BLaER1 treated with 17β-estradiol and CSF1 and Interleukin-3, amounts not matched to agents 10 nM and 100 nM (cell line): ENCODE measurements around the gene KBTBD12.
A peak's percentile ranks its signal among the peaks of the same experiment; 100 is the strongest.

Experiments
- H3K27ac ChIP-seq, 11 experiments: shearing (Covaris generic); formaldehyde crosslinking; 2 replicates each; pipeline ENCODE4 v1.8.1; 2022
- H3K27me3 ChIP-seq, 11 experiments: shearing (Covaris generic); formaldehyde crosslinking; 2 replicates each; pipeline ENCODE4 v1.8.1; 2022
- H3K36me3 ChIP-seq, 11 experiments: shearing (Covaris generic); formaldehyde crosslinking; 2 replicates each; pipeline ENCODE4 v1.8.1; 2022
- H3K4me1 ChIP-seq, 10 experiments: shearing (Covaris generic); formaldehyde crosslinking; 2 replicates each; pipeline ENCODE4 v1.8.1; 2022
- H3K4me2 ChIP-seq, 11 experiments: shearing (Covaris generic); formaldehyde crosslinking; 2 replicates each; pipeline ENCODE4 v1.8.1; 2022
- H3K4me3 ChIP-seq, 10 experiments: shearing (Covaris generic); formaldehyde crosslinking; 2 replicates each; pipeline ENCODE4 v1.8.1; 2022
- H3K9ac ChIP-seq, 11 experiments: shearing (Covaris generic); formaldehyde crosslinking; 2 replicates each; pipeline ENCODE4 v1.8.1; 2022
- H3K9me3 ChIP-seq, 11 experiments: shearing (Covaris generic); formaldehyde crosslinking; replicated peaks in 1 of 11; 2 replicates each; pipeline ENCODE4 v1.8.1; 2022
- H4K20me1 ChIP-seq, 11 experiments: shearing (Covaris generic); formaldehyde crosslinking; 2 replicates each; pipeline ENCODE4 v1.8.1; 2022
- Cebpa-rat ChIP-seq, 11 experiments: shearing (Covaris generic); IDR thresholded peaks; 2 replicates each; pipeline ENCODE4 v1.8.1; 2022

KBTBD12 gene

GRCh38 chr3:128009952-128010846 lies 95.2 kb downstream of the KBTBD12 start:
- 0 out of 22 replicates have a peak, but pooled peaks of 1 of the 11 experiments have one; percentile 26 for TF ChIP-seq Cebpa-rat (IDR thresholded peaks at IDR 0.05)
- 0 out of 20 replicates have a peak, but pooled peaks cover 0 to 3% (median 0%) of the 10 kb centered on the region in 10 experiments for H3K4me1 ChIP-seq
- no peak overlapping the region for H3K27ac ChIP-seq
- H3K27me3 ChIP-seq: no peaks in the 10 kb centered on the region
- no peak overlapping the region for H3K4me3 ChIP-seq
- no peak overlapping the region for H3K9ac ChIP-seq
- H4K20me1 ChIP-seq: no peaks in the 10 kb centered on the region
- H3K4me2 ChIP-seq: no peak overlapping the region
- peaks cover 0 to 9% (median 2%) of the 10 kb centered on the region in 11 experiments; a peak in 13 of 22 replicates for H3K9me3 ChIP-seq
- H3K36me3 ChIP-seq: no peaks in the 10 kb centered on the region; a peak in 1 of 22 replicates

DNA sequence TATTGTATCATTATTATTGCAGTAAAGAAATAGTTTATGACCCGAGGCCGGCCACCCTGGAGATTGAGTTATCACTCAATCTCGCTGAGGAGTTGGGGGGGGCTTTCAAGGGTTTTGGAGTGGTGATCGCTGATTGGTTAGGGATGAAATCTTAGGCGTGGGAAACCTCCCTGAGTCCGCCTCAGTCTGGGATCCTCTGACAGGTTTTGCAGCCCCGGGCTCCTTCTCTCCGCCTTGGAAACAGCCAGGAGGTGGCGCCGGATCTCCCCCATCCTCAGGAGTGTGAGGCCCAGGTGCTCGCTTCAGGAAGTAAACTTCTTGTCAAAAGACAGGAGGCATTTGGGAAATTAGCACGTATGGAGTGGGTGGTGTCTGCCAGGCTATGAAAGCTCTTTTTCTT lies 96.1 kb downstream of the KBTBD12 start:
- Histone ChIP-seq H3K36me3 (no peaks in the 10 kb centered on the region; a peak in 1 of 22 replicates), H3K9ac (no peak overlapping the region), H3K9me3 (peaks cover 3 to 17% (median 11%) of the 10 kb centered on the region in 11 experiments; a peak in 21 of 22 replicates), H3K27ac (no peak overlapping the region), H4K20me1 (no peaks in the 10 kb centered on the region), H3K4me2 (no peak overlapping the region), H3K4me3 (no peak overlapping the region), H3K4me1 (0 out of 20 replicates have a peak, but pooled peaks cover 0 to 3% (median 0%) of the 10 kb centered on the region in 10 experiments), H3K27me3 (no peaks in the 10 kb centered on the region)
- TF ChIP-seq Cebpa-rat (IDR thresholded peaks at IDR 0.05): no peak

DNA sequence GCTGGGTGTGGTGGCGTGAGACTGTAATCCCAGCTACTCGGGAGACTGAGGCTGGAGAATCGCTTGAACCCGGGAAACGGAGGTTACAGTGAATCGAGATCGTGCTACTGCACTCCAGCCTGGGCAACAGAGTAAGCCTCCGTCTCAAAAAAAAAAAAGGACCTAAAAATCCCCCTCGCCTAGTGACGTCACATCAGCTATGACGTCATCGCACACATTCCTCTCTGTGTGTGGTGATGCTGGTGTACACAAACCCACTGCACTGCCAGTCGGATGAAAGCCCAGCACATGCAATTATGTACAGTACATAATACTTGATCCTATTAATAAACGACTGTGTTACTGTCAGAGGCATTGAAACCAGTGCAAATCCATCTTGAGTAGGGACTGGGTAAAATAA lies 97.0 kb downstream of the KBTBD12 start:
- peaks cover 12 to 26% (median 20%) of the 10 kb centered on the region in 11 experiments; a peak in 21 of 22 replicates for H3K9me3 ChIP-seq
- H3K4me2 ChIP-seq: no peak overlapping the region
- H3K4me3 ChIP-seq: no peak overlapping the region
- no peak overlapping the region for H3K9ac ChIP-seq
- no peak overlapping the region for H3K27ac ChIP-seq
- H3K27me3 ChIP-seq: no peaks in the 10 kb centered on the region
- 0 out of 20 replicates have a peak, but pooled peaks cover 0 to 1% (median 0%) of the 10 kb centered on the region in 10 experiments for H3K4me1 ChIP-seq
- TF ChIP-seq Cebpa-rat (IDR thresholded peaks at IDR 0.05): no peak
- H4K20me1 ChIP-seq: no peaks in the 10 kb centered on the region
- no peaks in the 10 kb centered on the region; a peak in 1 of 22 replicates for H3K36me3 ChIP-seq

- Histone ChIP-seq H3K4me3 (no peak overlapping the region), H3K9ac (no peak overlapping the region), H3K4me2 (no peak overlapping the region), H3K36me3 (no peaks in the 10 kb centered on the region; a peak in 1 of 22 replicates), H3K27me3 (no peaks in the 10 kb centered on the region), H3K9me3 (peaks cover 19 to 34% (median 27%) of the 10 kb centered on the region in 11 experiments; a peak in 21 of 22 replicates), H4K20me1 (no peaks in the 10 kb centered on the region), H3K4me1 (no peaks in the 10 kb centered on the region), H3K27ac (no peak overlapping the region)
- no peak for TF ChIP-seq Cebpa-rat (IDR thresholded peaks at IDR 0.05)
These were observed 99.5 kb downstream of the KBTBD12 start for GRCh38 chr3:128014548-128014947.

DNA sequence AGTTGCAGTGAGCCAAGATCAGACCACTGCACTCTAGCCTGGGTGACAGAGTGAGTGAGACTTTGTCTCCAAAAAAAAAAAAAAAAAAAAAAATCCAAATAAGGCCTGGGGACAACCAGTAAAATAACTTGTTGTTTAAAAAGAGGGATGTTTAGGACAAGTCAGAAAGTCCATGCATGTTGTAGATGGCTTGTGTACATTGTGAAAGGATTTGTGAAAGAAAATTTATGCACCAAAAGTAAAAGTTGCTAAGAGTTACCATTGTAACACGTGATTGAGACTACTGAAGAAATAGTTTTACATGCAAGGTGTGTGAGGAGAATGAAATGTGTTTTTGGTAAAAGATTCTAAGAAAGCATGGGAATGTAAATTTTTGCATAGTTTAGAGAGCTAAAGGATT lies 101.5 kb downstream of the KBTBD12 start:
- Histone ChIP-seq H3K4me1 (no peaks in the 10 kb centered on the region), H3K4me2 (no peak overlapping the region), H3K27ac (no peak overlapping the region), H3K9me3 (peaks cover 19 to 34% (median 27%) of the 10 kb centered on the region in 11 experiments; a peak in 21 of 22 replicates), H3K4me3 (no peak overlapping the region; a peak in 1 of 20 replicates), H3K36me3 (no peaks in the 10 kb centered on the region; a peak in 1 of 22 replicates), H3K9ac (no peak overlapping the region), H4K20me1 (no peaks in the 10 kb centered on the region), H3K27me3 (no peaks in the 10 kb centered on the region)
- no peak for TF ChIP-seq Cebpa-rat (IDR thresholded peaks at IDR 0.05)

GRCh38 chr3:128021768-128022372 lies 106.8 kb downstream of the KBTBD12 start:
- no peaks in the 10 kb centered on the region for H4K20me1 ChIP-seq
- no peak overlapping the region for H3K9ac ChIP-seq
- no peaks in the 10 kb centered on the region for H3K36me3 ChIP-seq
- no peaks in the 10 kb centered on the region for H3K4me1 ChIP-seq
- H3K4me3 ChIP-seq: no peak overlapping the region
- H3K9me3 ChIP-seq: peaks cover 5 to 12% (median 9%) of the 10 kb centered on the region in 11 experiments; a peak in 20 of 22 replicates
- no peaks in the 10 kb centered on the region for H3K27me3 ChIP-seq
- H3K27ac ChIP-seq: no peak overlapping the region
- H3K4me2 ChIP-seq: no peak overlapping the region
- TF ChIP-seq Cebpa-rat (IDR thresholded peaks at IDR 0.05): no peak

- H3K4me3 ChIP-seq: no peak overlapping the region
- H3K27me3 ChIP-seq: no peaks in the 10 kb centered on the region
- peaks cover 0 to 16% (median 7%) of the 10 kb centered on the region in 10 experiments; a peak in 11 of 20 replicates for H3K4me1 ChIP-seq
- H3K9ac ChIP-seq: no peak overlapping the region
- TF ChIP-seq Cebpa-rat (IDR thresholded peaks at IDR 0.05): no peak
- H4K20me1 ChIP-seq: no peaks in the 10 kb centered on the region
- no peaks in the 10 kb centered on the region for H3K9me3 ChIP-seq
- H3K36me3 ChIP-seq: no peaks in the 10 kb centered on the region
- H3K27ac ChIP-seq: no peak overlapping the region
- H3K4me2 ChIP-seq: no peak overlapping the region
These were observed 118.1 kb downstream of the KBTBD12 start for GRCh38 chr3:128033102-128033501.

DNA sequence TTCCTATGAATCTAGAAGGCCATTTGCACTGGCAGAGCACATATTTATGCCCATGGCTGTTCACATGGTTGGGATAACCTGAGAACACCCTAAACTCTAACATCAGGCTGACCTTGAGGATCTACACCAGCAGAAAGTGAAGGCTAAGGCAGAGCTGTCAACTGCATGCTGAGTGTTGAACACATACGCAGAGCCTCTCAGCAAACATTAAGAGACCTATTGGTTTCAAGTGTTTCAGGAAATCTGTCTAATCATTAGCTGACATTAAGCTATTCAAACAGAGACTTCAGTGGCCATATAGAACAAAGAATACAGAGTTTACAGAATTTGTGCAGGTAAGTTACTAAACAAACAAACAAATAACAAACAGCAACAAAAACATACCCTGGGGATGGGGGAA lies 121.1 kb downstream of the KBTBD12 start:
- Histone ChIP-seq H3K9ac (no peak overlapping the region), H3K9me3 (no peaks in the 10 kb centered on the region), H3K36me3 (no peaks in the 10 kb centered on the region), H3K4me2 (no peak overlapping the region), H4K20me1 (no peaks in the 10 kb centered on the region), H3K27me3 (no peaks in the 10 kb centered on the region), H3K4me3 (no peak overlapping the region), H3K27ac (no peak overlapping the region), H3K4me1 (peaks cover 0 to 16% (median 7%) of the 10 kb centered on the region in 10 experiments; a peak in 9 of 20 replicates)
- no peak for TF ChIP-seq Cebpa-rat (IDR thresholded peaks at IDR 0.05)
